Fibroblast of the aortic adventitia (primary cell): ENCODE results near the gene MMP19. TPM values are rescaled to one million over a fixed set of nuclear protein-coding genes. Genes with fewer than 3 reads are reported as not detected.
"Not testable (repeated sequence)": the region's sequence is repeated elsewhere in the genome, so short reads cannot be mapped to it uniquely, and the experiment has no call there.

ENCODE experiments used
- DNase-seq: peaks from one replicate; pipeline ENCODE4 v3.0.0-alpha.2; 2010; ENCODE audit warnings: low read depth
- H3K4me3 ChIP-seq: 2 replicates; pipeline ENCODE4 v1.5.1; 2011; ENCODE audit warnings: low read depth, mild to moderate bottlenecking, control low read depth, low read length, moderate library complexity
- CTCF ChIP-seq: IDR thresholded peaks from 2 replicates; pipeline ENCODE4 v1.5.1; 2011; ENCODE audit warnings: mild to moderate bottlenecking, low read length, control low read depth, inconsistent platforms; ENCODE audit not compliant: insufficient read depth
- total RNA-seq: library from RNA; depleted of rRNA; stranded (reverse); fragments of >200 nt; gene quantifications from 2 replicates; pipeline ENCODE4 v1.2.3, GENCODE V29; 2012; ENCODE audit warnings: low replicate concordance

Gene MMP19
- 9.7 and 11.1 TPM in 2 replicates for total RNA-seq

GRCh38 chr12:55842681-55843429 lies at the start of gene MMP19:
Gene MMP19 (minus strand): TSS chr12:55842936. CDS start chr12:55842830, 106 bp downstream.
- peak; percentile 83 for DNase-seq

GRCh38 chr12:55891310-55891709 lies 48.6 kb upstream of the MMP19 start:
- H3K4me3 ChIP-seq: no peak overlapping the region
- no peak for TF ChIP-seq CTCF
- no peak for DNase-seq

More at GRCh38 chr12:55842681-55843429, at the start of gene MMP19:
- H3K4me3 ChIP-seq: peak within 1 kb of the TSS; percentile 90
- no peak for TF ChIP-seq CTCF

- DNase-seq: no peak
- no peak for TF ChIP-seq CTCF
- no peak overlapping the region for H3K4me3 ChIP-seq
Measured at GRCh38 chr12:55885113-55885512, 42.4 kb upstream of the MMP19 start.

- no peak for DNase-seq
- TF ChIP-seq CTCF: no peak
- H3K4me3 ChIP-seq: no peak overlapping the region
Measured at GRCh38 chr12:55877824-55878223, 35.1 kb upstream of the MMP19 start.

- no peak for TF ChIP-seq CTCF
Measured at GRCh38 chr12:55875704-55876467, 33.1 kb upstream of the MMP19 start.

GRCh38 chr12:55874443-55874842 lies 31.7 kb upstream of the MMP19 start:
- H3K4me3 ChIP-seq: no peak overlapping the region
- no peak for TF ChIP-seq CTCF
- DNase-seq: peak; percentile 12

More at GRCh38 chr12:55875704-55876467, 33.1 kb upstream of the MMP19 start:
- no peak for DNase-seq
- no peak overlapping the region for H3K4me3 ChIP-seq

- not testable (repeated sequence) for H3K4me3 ChIP-seq, DNase-seq
Measured at GRCh38 chr12:55866454-55867004, 23.8 kb upstream of the MMP19 start.
